Amniotic stem cell (primary cell): ENCODE results near the gene ZNF652.
"Not testable (repeated sequence)": the region's sequence is repeated elsewhere in the genome, so short reads cannot be mapped to it uniquely, and the experiment has no call there.

ENCODE experiments used
- DNase-seq: peaks from one replicate; lab custom pipeline; 2025; lab: John Stamatoyannopoulos, UW

ZNF652 gene

GRCh38 chr17:49386373-49386772, 24.3 kb upstream of the ZNF652 start:
- DNase-seq, result no peak

- no peak for DNase-seq
These were observed 22.9 kb upstream of the ZNF652 start for GRCh38 chr17:49384951-49385350.

- DNase-seq, result no peak
These were observed 21.0 kb upstream of the ZNF652 start for GRCh38 chr17:49383060-49383459.

GRCh38 chr17:49382556-49382955, 20.5 kb upstream of the ZNF652 start:
- DNase-seq, result no peak

GRCh38 chr17:49381793-49382192, 19.7 kb upstream of the ZNF652 start:
- DNase-seq, result no peak

- DNase-seq, result no peak
These were observed 19.0 kb upstream of the ZNF652 start for GRCh38 chr17:49381033-49381432.

- no peak for DNase-seq
These were observed 17.9 kb upstream of the ZNF652 start for GRCh38 chr17:49379926-49380325.

- DNase-seq, result no peak
These were observed 16.3 kb upstream of the ZNF652 start for GRCh38 chr17:49378311-49378710.

GRCh38 chr17:49375544-49375943, 13.5 kb upstream of the ZNF652 start:
- no peak for DNase-seq

- DNase-seq, result no peak
These were observed 11.1 kb upstream of the ZNF652 start for GRCh38 chr17:49373115-49373514.

GRCh38 chr17:49372425-49372824, 10.4 kb upstream of the ZNF652 start:
- DNase-seq, result no peak

GRCh38 chr17:49370971-49371834, 9.2 kb upstream of the ZNF652 start:
- DNase-seq, result no peak

- DNase-seq, result no peak
These were observed 7.7 kb upstream of the ZNF652 start for GRCh38 chr17:49369760-49370159.

- no peak for DNase-seq
These were observed 7.0 kb upstream of the ZNF652 start for GRCh38 chr17:49369089-49369488.

GRCh38 chr17:49365667-49366066, 3.6 kb upstream of the ZNF652 start:
- no peak for DNase-seq

- not testable (repeated sequence) for DNase-seq
These were observed 3.1 kb upstream of the ZNF652 start for GRCh38 chr17:49365126-49365525.

- no peak for DNase-seq
These were observed 2.1 kb upstream of the ZNF652 start for GRCh38 chr17:49364119-49364518.

- DNase-seq, result no peak
These were observed 1.2 kb upstream of the ZNF652 start for GRCh38 chr17:49363251-49363650.

GRCh38 chr17:49362723-49363117, 670 bp upstream of the ZNF652 start:
- DNase-seq, result no peak

GRCh38 chr17:49361129-49361901, 735 bp downstream of the ZNF652 start:
- no peak for DNase-seq

GRCh38 chr17:49360796-49361128, 1.3 kb downstream of the ZNF652 start:
- no peak for DNase-seq

- DNase-seq, result no peak
These were observed 1.9 kb downstream of the ZNF652 start for GRCh38 chr17:49359990-49360795.
